Activated T-cell treated with anti-CD3 and anti-CD28 coated beads, Interleukin-2, amount 50 U/mL, for 1 hour (primary cell): Measurements from ENCODE around the gene ALMS1.
"Not testable (repeated sequence)": the region's sequence is repeated elsewhere in the genome, so short reads cannot be mapped to it uniquely, and the experiment has no call there.

ENCODE experiments used
- DNase-seq: peaks from one replicate; pipeline ENCODE4 v3.0.0-alpha.2; 2020

The ALMS1 gene

GRCh38 chr2:73402386-73403103, 16.9 kb downstream of the ALMS1 start:
- DNase-seq = no peak

GRCh38 chr2:73403237-73403636, 17.6 kb downstream of the ALMS1 start:
- DNase-seq = no peak

DNA sequence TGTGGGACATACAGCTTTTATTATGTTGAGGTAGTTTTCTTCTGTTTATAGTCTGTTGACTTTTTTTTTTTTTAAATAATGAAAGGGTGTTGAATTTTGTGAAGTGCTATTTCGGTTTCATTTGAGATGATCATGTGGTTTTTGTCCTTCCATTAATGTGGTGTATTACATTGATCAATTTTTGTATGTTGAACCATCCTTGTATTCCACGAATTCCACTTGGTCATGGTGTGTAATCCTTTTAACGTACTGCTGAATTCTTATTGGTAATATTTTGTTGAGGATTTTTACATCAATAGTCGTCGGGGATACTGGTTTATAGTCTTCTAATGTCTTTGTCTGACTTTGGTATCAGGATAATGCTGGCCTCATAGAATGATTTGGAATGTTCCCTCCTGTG, 18.8 kb downstream of the ALMS1 start:
- no peak for DNase-seq

DNA sequence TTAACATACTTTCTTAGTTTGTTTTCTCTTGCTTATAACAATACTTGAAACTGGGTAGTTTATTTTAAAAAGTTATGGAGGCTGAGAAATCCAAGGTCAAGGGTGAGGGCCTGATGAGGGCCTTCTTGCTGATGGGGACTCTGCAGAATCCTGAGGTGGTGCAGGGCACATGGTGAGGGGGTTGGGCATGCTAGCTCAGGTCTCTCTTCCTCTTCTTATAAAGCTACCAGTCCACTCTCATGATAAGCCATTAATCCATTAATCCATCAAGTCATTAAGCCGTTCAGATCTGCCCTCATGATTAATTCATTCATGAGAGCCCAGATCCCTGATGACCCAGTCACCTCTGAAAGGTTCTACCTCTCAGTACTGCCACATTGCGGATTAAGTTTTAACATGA, 21.4 kb downstream of the ALMS1 start:
- no peak for DNase-seq

DNA sequence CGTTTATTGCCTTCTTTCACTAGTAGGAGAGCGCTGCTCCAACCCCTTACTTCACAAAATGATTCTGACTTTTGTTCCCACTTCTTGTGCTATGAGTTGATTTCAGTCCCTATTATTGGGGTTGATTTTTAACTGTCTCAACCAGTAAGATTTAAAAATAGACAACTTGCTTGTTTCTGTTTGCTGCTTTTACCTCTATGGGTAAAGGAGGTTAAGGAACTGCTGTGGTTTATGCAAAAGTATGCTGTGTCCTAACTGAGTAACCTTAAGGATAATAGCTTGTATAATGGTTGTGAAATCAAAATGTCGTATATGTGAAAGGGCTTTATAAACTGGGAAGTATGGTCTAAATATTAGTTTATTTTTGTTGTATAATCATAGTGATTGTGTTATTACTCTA, 22.6 kb downstream of the ALMS1 start:
- DNase-seq = no peak

- DNase-seq = no peak
These were observed 29.1 kb downstream of the ALMS1 start for GRCh38 chr2:73414696-73415095.

- DNase-seq = no peak
These were observed 30.3 kb downstream of the ALMS1 start for GRCh38 chr2:73415906-73416305.

DNA sequence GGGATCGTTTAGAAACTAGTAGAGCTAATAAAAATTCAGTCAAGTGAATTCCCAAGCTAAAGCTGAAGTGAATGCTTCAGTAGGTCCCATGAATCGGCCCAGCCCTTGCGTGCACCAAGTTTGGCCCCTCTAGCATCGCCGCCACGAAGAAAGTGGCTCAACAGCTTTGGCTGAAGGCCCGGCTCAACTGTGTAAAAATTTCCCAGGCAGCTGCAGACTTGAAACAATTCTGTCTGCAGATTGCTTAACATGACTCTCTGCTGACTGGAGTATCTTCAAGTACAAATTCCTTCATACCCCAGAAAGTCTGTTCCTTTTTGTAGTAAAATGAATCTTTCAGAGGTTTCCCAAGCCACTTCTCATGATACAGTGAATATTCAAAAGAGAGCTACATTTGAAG, 32.7 kb downstream of the ALMS1 start:
- DNase-seq = no peak

DNA sequence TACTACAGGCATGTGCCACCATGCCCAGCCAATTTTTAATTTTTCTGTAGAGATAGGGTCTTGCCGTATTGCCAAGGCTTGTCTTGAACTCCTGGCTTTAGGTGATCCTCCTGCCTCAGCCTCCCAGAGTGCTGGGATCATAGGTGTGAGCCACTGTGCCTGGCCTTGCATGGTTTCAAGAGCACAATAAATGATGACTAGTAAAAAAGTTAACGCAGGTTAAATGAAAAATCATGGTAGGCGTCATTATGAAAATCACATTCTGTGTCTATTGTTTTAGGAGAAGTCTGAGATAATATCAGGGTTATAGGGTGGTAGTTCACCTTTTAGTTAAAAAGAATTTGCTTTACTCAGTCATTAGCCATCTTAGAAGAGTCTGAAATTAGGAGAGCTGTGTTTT, 38.3 kb downstream of the ALMS1 start:
- no peak for DNase-seq

GRCh38 chr2:73426176-73426575, 40.5 kb downstream of the ALMS1 start:
- no peak for DNase-seq

GRCh38 chr2:73436019-73436418, 50.4 kb downstream of the ALMS1 start:
- no peak for DNase-seq

DNA sequence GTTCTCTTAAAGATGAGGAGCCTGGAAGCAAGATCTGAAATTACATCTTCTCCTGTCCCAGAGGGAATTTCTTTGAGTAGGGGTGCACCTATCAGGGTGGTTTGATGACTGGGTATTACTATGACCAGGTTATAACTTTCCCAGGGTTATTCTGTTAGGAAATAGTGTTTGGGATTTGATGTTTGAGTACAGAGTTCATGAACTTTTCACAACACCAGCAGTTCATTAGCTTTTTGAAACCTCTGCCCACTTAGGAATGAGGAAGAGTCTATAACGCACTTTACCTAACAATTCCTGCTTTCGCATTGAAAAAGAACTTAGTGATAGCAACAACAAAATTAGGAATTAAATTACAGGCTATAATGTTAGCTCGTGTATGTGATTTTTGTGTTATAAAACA, 58.6 kb downstream of the ALMS1 start:
- DNase-seq = no peak

DNA sequence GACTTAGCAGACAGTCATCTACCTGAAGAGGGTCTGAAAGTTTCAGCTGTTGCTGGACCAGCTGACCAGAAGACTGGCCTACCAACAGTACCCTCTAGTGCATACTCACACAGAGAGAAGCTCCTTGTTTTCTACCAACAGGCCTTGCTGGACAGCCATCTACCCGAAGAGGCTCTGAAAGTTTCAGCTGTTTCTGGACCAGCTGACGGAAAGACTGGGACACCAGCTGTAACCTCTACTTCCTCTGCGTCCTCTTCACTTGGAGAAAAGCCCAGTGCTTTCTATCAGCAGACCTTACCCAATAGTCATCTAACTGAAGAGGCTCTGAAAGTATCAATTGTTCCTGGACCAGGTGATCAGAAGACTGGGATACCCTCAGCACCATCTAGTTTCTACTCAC, 63.2 kb downstream of the ALMS1 start:
- no peak for DNase-seq

- no peak for DNase-seq
These were observed 63.8 kb downstream of the ALMS1 start for GRCh38 chr2:73449404-73449803.

DNA sequence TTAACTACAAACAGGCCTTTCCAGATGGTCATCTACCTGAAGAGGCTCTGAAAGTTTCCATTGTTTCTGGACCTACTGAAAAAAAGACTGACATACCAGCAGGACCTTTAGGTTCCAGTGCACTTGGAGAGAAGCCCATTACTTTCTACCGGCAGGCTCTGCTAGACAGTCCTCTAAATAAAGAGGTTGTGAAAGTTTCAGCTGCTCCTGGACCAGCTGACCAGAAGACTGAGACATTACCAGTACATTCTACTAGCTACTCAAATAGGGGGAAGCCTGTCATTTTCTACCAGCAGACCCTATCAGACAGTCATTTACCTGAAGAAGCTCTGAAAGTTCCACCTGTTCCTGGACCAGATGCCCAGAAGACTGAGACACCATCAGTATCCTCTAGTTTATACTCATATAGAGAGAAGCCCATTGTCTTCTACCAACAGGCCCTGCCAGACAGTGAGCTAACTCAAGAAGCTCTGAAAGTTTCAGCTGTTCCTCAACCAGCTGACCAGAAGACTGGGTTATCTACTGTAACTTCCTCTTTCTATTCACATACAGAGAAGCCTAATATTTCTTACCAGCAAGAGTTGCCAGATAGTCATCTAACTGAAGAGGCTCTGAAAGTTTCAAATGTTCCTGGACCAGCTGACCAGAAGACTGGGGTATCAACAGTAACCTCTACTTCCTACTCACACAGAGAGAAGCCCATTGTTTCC, 65.8 kb downstream of the ALMS1 start:
- DNase-seq = no peak

DNA sequence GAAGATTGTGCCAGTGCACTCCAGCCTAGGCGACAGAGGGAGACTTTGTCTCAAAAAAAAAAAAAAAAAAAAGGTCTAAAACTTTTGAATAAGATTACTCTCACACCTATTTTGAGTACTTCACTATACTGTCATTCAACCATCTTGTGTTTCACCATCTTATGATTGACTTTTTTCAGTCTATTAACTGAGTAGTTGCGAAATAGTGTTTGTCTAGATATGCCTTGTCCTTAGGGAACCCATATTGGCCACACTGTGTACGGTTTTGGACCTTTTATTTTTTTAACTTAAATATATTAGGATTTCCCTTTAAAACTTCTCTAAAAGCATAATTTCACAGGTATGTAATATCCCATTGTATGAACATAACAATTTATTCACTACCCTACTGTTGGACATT, 72.3 kb downstream of the ALMS1 start:
- DNase-seq = no peak

- DNase-seq = not testable (repeated sequence)
These were observed 76.8 kb downstream of the ALMS1 start for GRCh38 chr2:73462388-73462787.

GRCh38 chr2:73468376-73468775, 82.7 kb downstream of the ALMS1 start:
- no peak for DNase-seq

DNA sequence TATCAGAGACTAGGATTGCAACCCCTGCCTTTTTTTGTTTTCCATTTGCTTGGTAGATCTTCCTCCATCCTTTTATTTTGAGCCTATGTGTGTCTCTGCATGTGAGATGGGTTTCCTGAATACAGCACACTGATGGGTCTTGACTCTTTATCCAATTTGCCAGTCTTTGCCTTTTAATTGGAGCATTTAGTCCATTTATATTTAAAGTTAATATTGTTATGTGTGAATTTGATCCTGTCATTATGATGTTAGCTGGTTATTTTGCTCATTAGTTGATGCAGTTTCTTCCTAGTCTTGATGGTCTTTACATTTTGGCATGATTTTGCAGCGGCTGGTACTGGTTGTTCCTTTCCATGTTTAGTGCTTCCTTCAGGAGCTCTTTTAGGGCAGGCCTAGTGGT, 98.2 kb downstream of the ALMS1 start:
- not testable (repeated sequence) for DNase-seq

- no peak for DNase-seq
These were observed 101.5 kb downstream of the ALMS1 start for GRCh38 chr2:73487112-73487657.

DNA sequence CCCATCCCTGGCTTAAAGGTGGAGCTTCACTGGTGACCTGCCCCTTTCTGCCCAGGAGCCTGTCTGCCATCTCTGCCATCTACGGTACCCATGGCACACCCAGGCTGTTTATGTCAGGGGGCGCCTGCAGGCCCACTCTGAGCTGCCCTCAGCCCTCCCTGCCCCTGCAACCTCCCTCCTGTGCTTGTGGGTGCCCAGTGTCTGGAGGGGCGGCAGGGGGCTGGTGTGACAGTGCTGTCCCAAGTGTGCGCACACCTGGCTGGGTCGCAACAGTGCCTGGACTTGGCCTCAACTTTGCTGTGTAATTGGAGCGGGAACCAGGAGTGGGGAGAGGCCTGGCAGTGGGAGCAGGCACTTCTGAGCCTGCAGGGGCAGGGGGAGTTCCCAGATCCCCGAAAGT, 102.4 kb downstream of the ALMS1 start:
- no peak for DNase-seq

GRCh38 chr2:73489053-73489452, 103.4 kb downstream of the ALMS1 start:
- DNase-seq = no peak

GRCh38 chr2:73494031-73494430, 108.4 kb downstream of the ALMS1 start:
- DNase-seq = no peak

GRCh38 chr2:73503992-73504570, 118.4 kb downstream of the ALMS1 start:
- DNase-seq = no peak
